ENCODE measurements around the gene SHH.

SHH gene

GRCh38 chr7:155795951-155796350 is 16.3 kb downstream of the SHH start:
- Histone ChIP-seq H3K27me3 (ENCODE audit: insufficient read depth, low read length) (peaks cover 39% of the 10 kb centered on the region), H3K4me1 (ENCODE audit: insufficient read depth, low read length) (no peaks in the 10 kb centered on the region), H3K36me3 (ENCODE audit: insufficient read depth, low read length) (no peaks in the 10 kb centered on the region), H2AFZ (ENCODE audit: low read depth, low read length) (no peak overlapping the region), H3K4me3 (ENCODE audit: low read length) (no peak overlapping the region), H3K9me3 (ENCODE audit: low read length) (peaks cover 3% of the 10 kb centered on the region)

GRCh38 chr7:155795401-155795800 is 16.9 kb downstream of the SHH start:
- Histone ChIP-seq H3K27me3 (ENCODE audit: insufficient read depth, low read length) (peaks cover 33% of the 10 kb centered on the region), H3K36me3 (ENCODE audit: insufficient read depth, low read length) (no peaks in the 10 kb centered on the region), H3K4me1 (ENCODE audit: insufficient read depth, low read length) (no peaks in the 10 kb centered on the region), H3K9me3 (ENCODE audit: low read length) (no peaks in the 10 kb centered on the region), H3K4me3 (ENCODE audit: low read length) (no peak overlapping the region), H2AFZ (ENCODE audit: low read depth, low read length) (no peak overlapping the region)

GRCh38 chr7:155794196-155794595 is 18.1 kb downstream of the SHH start:
- H3K36me3 ChIP-seq (ENCODE audit: insufficient read depth, low read length), result no peaks in the 10 kb centered on the region
- H3K27me3 ChIP-seq (ENCODE audit: insufficient read depth, low read length), result peaks cover 23% of the 10 kb centered on the region
- no peaks in the 10 kb centered on the region for H3K4me1 ChIP-seq (ENCODE audit: insufficient read depth, low read length)
- H3K9me3 ChIP-seq (ENCODE audit: low read length), result no peaks in the 10 kb centered on the region
- H3K4me3 ChIP-seq (ENCODE audit: low read length), result no peak overlapping the region
- no peak overlapping the region for H2AFZ ChIP-seq (ENCODE audit: low read depth, low read length)

GRCh38 chr7:155793720-155794119 is 18.5 kb downstream of the SHH start:
- no peak overlapping the region for H3K4me3 ChIP-seq (ENCODE audit: low read length)
- H3K36me3 ChIP-seq (ENCODE audit: insufficient read depth, low read length), result no peaks in the 10 kb centered on the region
- H3K4me1 ChIP-seq (ENCODE audit: insufficient read depth, low read length), result no peaks in the 10 kb centered on the region
- no peak overlapping the region for H2AFZ ChIP-seq (ENCODE audit: low read depth, low read length)
- no peaks in the 10 kb centered on the region for H3K9me3 ChIP-seq (ENCODE audit: low read length)
- peaks cover 19% of the 10 kb centered on the region for H3K27me3 ChIP-seq (ENCODE audit: insufficient read depth, low read length)

- peaks cover 12% of the 10 kb centered on the region for H3K27me3 ChIP-seq (ENCODE audit: insufficient read depth, low read length)
- H3K36me3 ChIP-seq (ENCODE audit: insufficient read depth, low read length), result no peaks in the 10 kb centered on the region
- H3K9me3 ChIP-seq (ENCODE audit: low read length), result no peaks in the 10 kb centered on the region
- H2AFZ ChIP-seq (ENCODE audit: low read depth, low read length), result no peak overlapping the region
- H3K4me1 ChIP-seq (ENCODE audit: insufficient read depth, low read length), result no peaks in the 10 kb centered on the region
- H3K4me3 ChIP-seq (ENCODE audit: low read length), result no peak overlapping the region
Observed at GRCh38 chr7:155792999-155793560, 19.2 kb downstream of the SHH start.

- H3K27me3 ChIP-seq (ENCODE audit: insufficient read depth, low read length), result peaks cover 6% of the 10 kb centered on the region
- no peak overlapping the region for H3K4me3 ChIP-seq (ENCODE audit: low read length)
- no peaks in the 10 kb centered on the region for H3K4me1 ChIP-seq (ENCODE audit: insufficient read depth, low read length)
- H2AFZ ChIP-seq (ENCODE audit: low read depth, low read length), result no peak overlapping the region
- no peaks in the 10 kb centered on the region for H3K9me3 ChIP-seq (ENCODE audit: low read length)
- no peaks in the 10 kb centered on the region for H3K36me3 ChIP-seq (ENCODE audit: insufficient read depth, low read length)
Observed at GRCh38 chr7:155792315-155792960, 19.8 kb downstream of the SHH start.

GRCh38 chr7:155791836-155792235 is 20.4 kb downstream of the SHH start:
- H3K36me3 ChIP-seq (ENCODE audit: insufficient read depth, low read length), result no peaks in the 10 kb centered on the region
- no peaks in the 10 kb centered on the region for H3K9me3 ChIP-seq (ENCODE audit: low read length)
- no peak overlapping the region for H3K4me3 ChIP-seq (ENCODE audit: low read length)
- H2AFZ ChIP-seq (ENCODE audit: low read depth, low read length), result no peak overlapping the region
- H3K27me3 ChIP-seq (ENCODE audit: insufficient read depth, low read length), result peaks cover 5% of the 10 kb centered on the region
- no peaks in the 10 kb centered on the region for H3K4me1 ChIP-seq (ENCODE audit: insufficient read depth, low read length)

- H3K9me3 ChIP-seq (ENCODE audit: low read length), result no peaks in the 10 kb centered on the region
- no peaks in the 10 kb centered on the region for H3K36me3 ChIP-seq (ENCODE audit: insufficient read depth, low read length)
- H3K4me3 ChIP-seq (ENCODE audit: low read length), result no peak overlapping the region
- H2AFZ ChIP-seq (ENCODE audit: low read depth, low read length), result no peak overlapping the region
- no peaks in the 10 kb centered on the region for H3K4me1 ChIP-seq (ENCODE audit: insufficient read depth, low read length)
- H3K27me3 ChIP-seq (ENCODE audit: insufficient read depth, low read length), result peaks cover 5% of the 10 kb centered on the region
Observed at GRCh38 chr7:155791214-155791737, 21.0 kb downstream of the SHH start.

- no peaks in the 10 kb centered on the region for H3K4me1 ChIP-seq (ENCODE audit: insufficient read depth, low read length)
- no peaks in the 10 kb centered on the region for H3K36me3 ChIP-seq (ENCODE audit: insufficient read depth, low read length)
- H2AFZ ChIP-seq (ENCODE audit: low read depth, low read length), result no peak overlapping the region
- peaks cover 5% of the 10 kb centered on the region for H3K27me3 ChIP-seq (ENCODE audit: insufficient read depth, low read length)
- no peaks in the 10 kb centered on the region for H3K9me3 ChIP-seq (ENCODE audit: low read length)
- no peak overlapping the region for H3K4me3 ChIP-seq (ENCODE audit: low read length)
Observed at GRCh38 chr7:155790666-155791065, 21.6 kb downstream of the SHH start.

- Histone ChIP-seq H3K4me1 (ENCODE audit: insufficient read depth, low read length) (no peaks in the 10 kb centered on the region), H3K36me3 (ENCODE audit: insufficient read depth, low read length) (peaks cover under 1% of the 10 kb centered on the region), H3K9me3 (ENCODE audit: low read length) (peaks cover under 1% of the 10 kb centered on the region), H3K27me3 (ENCODE audit: insufficient read depth, low read length) (no peaks in the 10 kb centered on the region), H3K4me3 (ENCODE audit: low read length) (no peak overlapping the region), H2AFZ (ENCODE audit: low read depth, low read length) (no peak overlapping the region)
Observed at GRCh38 chr7:155789001-155789725, 23.1 kb downstream of the SHH start.

GRCh38 chr7:155788616-155789000 is 23.7 kb downstream of the SHH start:
- Histone ChIP-seq H3K9me3 (ENCODE audit: low read length) (peaks cover 2% of the 10 kb centered on the region), H3K4me3 (ENCODE audit: low read length) (no peak overlapping the region), H3K27me3 (ENCODE audit: insufficient read depth, low read length) (no peaks in the 10 kb centered on the region), H3K36me3 (ENCODE audit: insufficient read depth, low read length) (peaks cover 5% of the 10 kb centered on the region), H2AFZ (ENCODE audit: low read depth, low read length) (no peak overlapping the region), H3K4me1 (ENCODE audit: insufficient read depth, low read length) (no peaks in the 10 kb centered on the region)

- Histone ChIP-seq H3K4me3 (ENCODE audit: low read length) (no peak overlapping the region), H3K9me3 (ENCODE audit: low read length) (peaks cover 2% of the 10 kb centered on the region), H3K27me3 (ENCODE audit: insufficient read depth, low read length) (no peaks in the 10 kb centered on the region), H3K4me1 (ENCODE audit: insufficient read depth, low read length) (no peaks in the 10 kb centered on the region), H3K36me3 (ENCODE audit: insufficient read depth, low read length) (peaks cover 9% of the 10 kb centered on the region), H2AFZ (ENCODE audit: low read depth, low read length) (no peak overlapping the region)
Observed at GRCh38 chr7:155787171-155787851, 25.0 kb downstream of the SHH start.

- Histone ChIP-seq H3K4me1 (ENCODE audit: insufficient read depth, low read length) (no peaks in the 10 kb centered on the region), H3K27me3 (ENCODE audit: insufficient read depth, low read length) (no peaks in the 10 kb centered on the region), H3K4me3 (ENCODE audit: low read length) (no peak overlapping the region), H2AFZ (ENCODE audit: low read depth, low read length) (no peak overlapping the region), H3K9me3 (ENCODE audit: low read length) (peaks cover 2% of the 10 kb centered on the region), H3K36me3 (ENCODE audit: insufficient read depth, low read length) (peaks cover 13% of the 10 kb centered on the region)
Observed at GRCh38 chr7:155786491-155786890, 25.8 kb downstream of the SHH start.

All from neuron (in vitro differentiated cells).